Measurements from ENCODE around the gene SLC23A2.

Gene SLC23A2

DNA sequence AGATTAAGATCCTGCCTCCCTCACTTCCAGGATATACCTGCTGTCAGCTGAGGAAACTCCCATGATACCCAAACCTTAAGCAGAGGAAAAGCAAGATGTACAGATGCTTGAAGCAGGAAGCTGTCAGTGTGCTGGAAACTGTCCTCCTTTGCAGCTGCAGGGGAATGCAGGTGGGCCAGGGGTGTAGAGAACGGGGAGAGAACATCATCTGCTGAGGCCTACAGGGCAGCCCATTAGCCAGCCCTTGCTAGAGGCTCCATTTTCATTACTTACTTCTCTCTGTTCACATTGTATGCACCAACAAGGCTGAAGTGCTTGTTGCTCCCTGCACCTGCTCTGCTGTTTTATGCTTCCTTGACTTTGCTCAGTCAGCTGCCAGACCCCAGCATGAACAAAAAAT is 160.5 kb downstream of the SLC23A2 start (continued):
- TF ChIP-seq PPARA (CRISPR knock-in tag; IDR thresholded peaks at IDR 0.05; ENCODE audit: borderline replicate concordance), result no peak
- TF ChIP-seq, protein P1, sequence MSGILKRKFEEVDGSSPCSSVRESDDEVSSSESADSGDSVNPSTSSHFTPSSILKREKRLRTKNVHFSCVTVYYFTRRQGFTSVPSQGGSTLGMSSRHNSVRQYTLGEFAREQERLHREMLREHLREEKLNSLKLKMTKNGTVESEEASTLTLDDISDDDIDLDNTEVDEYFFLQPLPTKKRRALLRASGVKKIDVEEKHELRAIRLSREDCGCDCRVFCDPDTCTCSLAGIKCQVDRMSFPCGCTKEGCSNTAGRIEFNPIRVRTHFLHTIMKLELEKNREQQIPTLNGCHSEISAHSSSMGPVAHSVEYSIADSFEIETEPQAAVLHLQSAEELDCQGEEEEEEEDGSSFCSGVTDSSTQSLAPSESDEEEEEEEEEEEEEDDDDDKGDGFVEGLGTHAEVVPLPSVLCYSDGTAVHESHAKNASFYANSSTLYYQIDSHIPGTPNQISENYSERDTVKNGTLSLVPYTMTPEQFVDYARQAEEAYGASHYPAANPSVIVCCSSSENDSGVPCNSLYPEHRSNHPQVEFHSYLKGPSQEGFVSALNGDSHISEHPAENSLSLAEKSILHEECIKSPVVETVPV (CRISPR knock-in tag; IDR thresholded peaks at IDR 0.05), result no peak

DNA sequence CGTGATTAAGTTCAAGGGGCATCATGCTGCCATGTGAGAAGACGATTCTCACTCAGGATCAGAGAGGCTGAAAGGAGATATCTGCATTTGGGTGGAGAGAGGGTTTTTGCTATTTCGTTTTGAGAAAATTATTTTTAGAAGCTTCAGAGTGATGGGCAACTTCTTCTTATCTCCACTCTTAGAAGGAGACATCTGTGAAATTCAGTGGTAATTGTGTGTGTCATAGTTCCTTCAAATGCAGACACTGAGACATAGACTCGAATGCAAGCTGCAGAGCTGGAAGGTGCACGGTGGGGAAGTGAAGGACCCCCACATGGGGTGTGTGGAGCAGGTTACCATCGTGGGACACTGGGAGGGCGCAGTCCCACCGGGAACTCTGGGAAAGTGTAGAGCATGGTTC is 162.8 kb downstream of the SLC23A2 start:
- TF ChIP-seq OSR1 (CRISPR knock-in tag; IDR thresholded peaks at IDR 0.05), result no peak
- no peak for ATAC-seq

DNA sequence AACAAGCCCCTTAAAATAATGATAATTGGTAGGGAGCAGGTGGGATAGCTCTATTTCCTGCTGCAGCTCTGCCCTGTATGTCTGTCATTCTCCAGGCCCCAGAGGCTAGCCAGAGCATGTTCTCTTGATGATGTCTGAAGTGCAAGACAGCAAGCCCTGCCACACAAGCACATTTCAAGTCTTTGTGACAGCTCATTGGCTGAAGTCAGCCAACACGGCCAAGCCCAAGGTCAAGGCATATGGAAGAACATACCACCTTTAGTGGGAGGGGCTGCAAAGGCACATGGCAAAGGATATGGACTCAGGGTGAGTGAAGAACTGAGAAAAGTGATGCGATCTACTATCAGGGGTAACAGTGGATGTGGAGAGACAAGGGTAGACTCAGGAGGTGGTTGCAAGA is 163.6 kb downstream of the SLC23A2 start:
- TF ChIP-seq, protein P2, sequence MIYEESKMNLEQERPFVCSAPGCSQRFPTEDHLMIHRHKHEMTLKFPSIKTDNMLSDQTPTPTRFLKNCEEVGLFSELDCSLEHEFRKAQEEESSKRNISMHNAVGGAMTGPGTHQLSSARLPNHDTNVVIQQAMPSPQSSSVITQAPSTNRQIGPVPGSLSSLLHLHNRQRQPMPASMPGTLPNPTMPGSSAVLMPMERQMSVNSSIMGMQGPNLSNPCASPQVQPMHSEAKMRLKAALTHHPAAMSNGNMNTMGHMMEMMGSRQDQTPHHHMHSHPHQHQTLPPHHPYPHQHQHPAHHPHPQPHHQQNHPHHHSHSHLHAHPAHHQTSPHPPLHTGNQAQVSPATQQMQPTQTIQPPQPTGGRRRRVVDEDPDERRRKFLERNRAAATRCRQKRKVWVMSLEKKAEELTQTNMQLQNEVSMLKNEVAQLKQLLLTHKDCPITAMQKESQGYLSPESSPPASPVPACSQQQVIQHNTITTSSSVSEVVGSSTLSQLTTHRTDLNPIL (CRISPR knock-in tag; IDR thresholded peaks at IDR 0.05; ENCODE audit: low read depth), result no peak
- no peak for TF ChIP-seq GLIS3 (CRISPR knock-in tag; IDR thresholded peaks at IDR 0.05)
- no peak for TF ChIP-seq CSDC2 (CRISPR knock-in tag; IDR thresholded peaks at IDR 0.05)
- no peak for TF ChIP-seq ISL1 (CRISPR knock-in tag; IDR thresholded peaks at IDR 0.05)
- no peak for TF ChIP-seq OSR1 (CRISPR knock-in tag; IDR thresholded peaks at IDR 0.05)
- no peak for ATAC-seq

DNA sequence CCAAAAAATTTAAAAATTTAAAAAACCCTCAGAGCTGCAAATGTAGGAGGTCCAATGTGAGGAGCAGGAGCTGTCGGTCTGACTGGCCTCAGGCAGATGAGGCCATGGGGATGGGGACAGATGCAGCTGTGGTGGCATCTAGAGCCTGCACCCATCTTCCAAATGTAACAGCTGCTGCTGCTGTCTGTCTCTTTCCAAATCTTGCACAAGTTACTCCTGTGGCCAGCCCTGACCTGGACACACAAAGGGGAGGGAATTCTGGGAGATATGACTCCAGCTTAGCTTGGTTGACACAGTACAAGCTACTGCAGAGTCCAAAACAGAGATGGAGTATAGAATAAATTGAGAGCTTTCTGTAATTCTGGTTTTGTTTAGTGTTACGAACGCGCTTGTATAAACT is 164.4 kb downstream of the SLC23A2 start:
- ATAC-seq, result no peak
- no peak for TF ChIP-seq SNAI2 (CRISPR knock-in tag; IDR thresholded peaks at IDR 0.05)
- TF ChIP-seq ARNTL (CRISPR knock-in tag; IDR thresholded peaks at IDR 0.05; ENCODE audit: borderline replicate concordance, low read depth), result no peak
- no peak for TF ChIP-seq RARB (CRISPR knock-in tag; IDR thresholded peaks at IDR 0.05)
- TF ChIP-seq, protein P3, sequence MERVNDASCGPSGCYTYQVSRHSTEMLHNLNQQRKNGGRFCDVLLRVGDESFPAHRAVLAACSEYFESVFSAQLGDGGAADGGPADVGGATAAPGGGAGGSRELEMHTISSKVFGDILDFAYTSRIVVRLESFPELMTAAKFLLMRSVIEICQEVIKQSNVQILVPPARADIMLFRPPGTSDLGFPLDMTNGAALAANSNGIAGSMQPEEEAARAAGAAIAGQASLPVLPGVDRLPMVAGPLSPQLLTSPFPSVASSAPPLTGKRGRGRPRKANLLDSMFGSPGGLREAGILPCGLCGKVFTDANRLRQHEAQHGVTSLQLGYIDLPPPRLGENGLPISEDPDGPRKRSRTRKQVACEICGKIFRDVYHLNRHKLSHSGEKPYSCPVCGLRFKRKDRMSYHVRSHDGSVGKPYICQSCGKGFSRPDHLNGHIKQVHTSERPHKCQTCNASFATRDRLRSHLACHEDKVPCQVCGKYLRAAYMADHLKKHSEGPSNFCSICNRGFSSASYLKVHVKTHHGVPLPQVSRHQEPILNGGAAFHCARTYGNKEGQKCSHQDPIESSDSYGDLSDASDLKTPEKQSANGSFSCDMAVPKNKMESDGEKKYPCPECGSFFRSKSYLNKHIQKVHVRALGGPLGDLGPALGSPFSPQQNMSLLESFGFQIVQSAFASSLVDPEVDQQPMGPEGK (CRISPR knock-in tag; IDR thresholded peaks at IDR 0.05; ENCODE audit: borderline replicate concordance), result no peak
- no peak for TF ChIP-seq ZNF70 (CRISPR knock-in tag; IDR thresholded peaks at IDR 0.05)
- no peak for TF ChIP-seq GLIS3 (CRISPR knock-in tag; IDR thresholded peaks at IDR 0.05)
- TF ChIP-seq, protein P4, sequence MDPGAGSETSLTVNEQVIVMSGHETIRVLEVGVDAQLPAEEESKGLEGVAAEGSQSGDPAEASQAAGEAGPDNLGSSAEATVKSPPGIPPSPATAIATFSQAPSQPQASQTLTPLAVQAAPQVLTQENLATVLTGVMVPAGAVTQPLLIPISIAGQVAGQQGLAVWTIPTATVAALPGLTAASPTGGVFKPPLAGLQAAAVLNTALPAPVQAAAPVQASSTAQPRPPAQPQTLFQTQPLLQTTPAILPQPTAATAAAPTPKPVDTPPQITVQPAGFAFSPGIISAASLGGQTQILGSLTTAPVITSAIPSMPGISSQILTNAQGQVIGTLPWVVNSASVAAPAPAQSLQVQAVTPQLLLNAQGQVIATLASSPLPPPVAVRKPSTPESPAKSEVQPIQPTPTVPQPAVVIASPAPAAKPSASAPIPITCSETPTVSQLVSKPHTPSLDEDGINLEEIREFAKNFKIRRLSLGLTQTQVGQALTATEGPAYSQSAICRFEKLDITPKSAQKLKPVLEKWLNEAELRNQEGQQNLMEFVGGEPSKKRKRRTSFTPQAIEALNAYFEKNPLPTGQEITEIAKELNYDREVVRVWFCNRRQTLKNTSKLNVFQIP (CRISPR knock-in tag; IDR thresholded peaks at IDR 0.05; ENCODE audit: borderline replicate concordance, low read depth), result no peak
- TF ChIP-seq, protein P1 (CRISPR knock-in tag; IDR thresholded peaks at IDR 0.05), result no peak
- no peak for TF ChIP-seq ZNF8 (CRISPR knock-in tag; IDR thresholded peaks at IDR 0.05)
- no peak for TF ChIP-seq ISL1 (CRISPR knock-in tag; IDR thresholded peaks at IDR 0.05)
- TF ChIP-seq, protein P2 (CRISPR knock-in tag; IDR thresholded peaks at IDR 0.05; ENCODE audit: low read depth), result no peak
- TF ChIP-seq ZFP30 (CRISPR knock-in tag; IDR thresholded peaks at IDR 0.05), result no peak
- no peak for TF ChIP-seq TOX (CRISPR knock-in tag; IDR thresholded peaks at IDR 0.05; ENCODE audit: borderline replicate concordance)
- TF ChIP-seq BACH2 (CRISPR knock-in tag; IDR thresholded peaks at IDR 0.05; ENCODE audit: borderline replicate concordance), result no peak
- TF ChIP-seq, protein P5, sequence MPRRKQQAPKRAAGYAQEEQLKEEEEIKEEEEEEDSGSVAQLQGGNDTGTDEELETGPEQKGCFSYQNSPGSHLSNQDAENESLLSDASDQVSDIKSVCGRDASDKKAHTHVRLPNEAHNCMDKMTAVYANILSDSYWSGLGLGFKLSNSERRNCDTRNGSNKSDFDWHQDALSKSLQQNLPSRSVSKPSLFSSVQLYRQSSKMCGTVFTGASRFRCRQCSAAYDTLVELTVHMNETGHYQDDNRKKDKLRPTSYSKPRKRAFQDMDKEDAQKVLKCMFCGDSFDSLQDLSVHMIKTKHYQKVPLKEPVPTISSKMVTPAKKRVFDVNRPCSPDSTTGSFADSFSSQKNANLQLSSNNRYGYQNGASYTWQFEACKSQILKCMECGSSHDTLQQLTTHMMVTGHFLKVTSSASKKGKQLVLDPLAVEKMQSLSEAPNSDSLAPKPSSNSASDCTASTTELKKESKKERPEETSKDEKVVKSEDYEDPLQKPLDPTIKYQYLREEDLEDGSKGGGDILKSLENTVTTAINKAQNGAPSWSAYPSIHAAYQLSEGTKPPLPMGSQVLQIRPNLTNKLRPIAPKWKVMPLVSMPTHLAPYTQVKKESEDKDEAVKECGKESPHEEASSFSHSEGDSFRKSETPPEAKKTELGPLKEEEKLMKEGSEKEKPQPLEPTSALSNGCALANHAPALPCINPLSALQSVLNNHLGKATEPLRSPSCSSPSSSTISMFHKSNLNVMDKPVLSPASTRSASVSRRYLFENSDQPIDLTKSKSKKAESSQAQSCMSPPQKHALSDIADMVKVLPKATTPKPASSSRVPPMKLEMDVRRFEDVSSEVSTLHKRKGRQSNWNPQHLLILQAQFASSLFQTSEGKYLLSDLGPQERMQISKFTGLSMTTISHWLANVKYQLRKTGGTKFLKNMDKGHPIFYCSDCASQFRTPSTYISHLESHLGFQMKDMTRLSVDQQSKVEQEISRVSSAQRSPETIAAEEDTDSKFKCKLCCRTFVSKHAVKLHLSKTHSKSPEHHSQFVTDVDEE (CRISPR knock-in tag; IDR thresholded peaks at IDR 0.05), result no peak

All from SK-N-SH treated with all-trans-retinoic acid at 6 μM for 48 hours (cell line).